Upper lobe of left lung (tissue), 4 donors: Measurements from ENCODE around the gene HIGD1A.

ENCODE experiments used
- CTCF ChIP-seq, 6 experiments: fragments of 450-650 bp in 4 of 6; fragments of 200-600 bp in 2 of 6; sonication (generic) in 2 of 6; IDR thresholded peaks; one replicate each; pipeline ENCODE4 v1.5.1; 2016 to 2019; ENCODE audit warnings: antibody characterized with exemption in 6 of 6
- POLR2A ChIP-seq, 4 donors: fragments of 450-650 bp; IDR thresholded peaks; one replicate each; pipeline ENCODE4 v1.5.1; 2016 to 2017; ENCODE audit warnings: antibody characterized with exemption in 4 of 4, mild to moderate bottlenecking in 2 of 4

- TF ChIP-seq CTCF (IDR thresholded peaks at IDR 0.05) (no peak), POLR2A (IDR thresholded peaks at IDR 0.05) (no peak)
These were observed 4.9 kb downstream of the HIGD1A start for GRCh38 chr3:42799376-42799775.
